ENCODE results near the gene CCT7. TPM values are rescaled to one million over a fixed set of nuclear protein-coding genes. Genes with fewer than 3 reads are reported as not detected.

The CCT7 gene
- total RNA-seq, 1 experiment from 2014 or later = 637 TPM

GRCh38 chr2:73264332-73264606 is 30.2 kb downstream of the CCT7 start:
- H3K27ac ChIP-seq (ENCODE audit: low read depth, low read length) = no peak overlapping the region
- no peak for ATAC-seq

DNA sequence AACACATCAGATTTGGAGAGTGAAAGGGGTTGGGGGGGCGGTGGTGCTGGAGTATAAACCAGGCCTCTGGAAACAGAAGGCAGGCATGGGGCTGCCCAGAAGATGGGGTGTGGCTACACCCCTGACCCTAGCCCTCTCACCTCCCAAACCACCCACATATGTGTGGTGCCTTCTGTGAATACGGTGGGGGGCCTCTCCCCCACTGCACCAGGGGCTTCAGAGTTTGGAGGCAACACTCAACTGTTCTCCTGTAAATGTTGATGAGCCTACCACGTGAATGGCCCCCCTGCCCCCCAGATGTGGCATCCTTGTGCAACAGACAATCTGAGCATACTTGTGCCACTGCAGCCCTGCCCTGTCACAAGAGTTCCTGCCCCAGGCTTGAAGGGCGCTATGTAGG is 30.7 kb downstream of the CCT7 start:
- H3K79me2 ChIP-seq (ENCODE audit: insufficient read depth, low read length) = peaks cover 30% of the 10 kb centered on the region
- H3K4me2 ChIP-seq (ENCODE audit: low read length) = no peak overlapping the region
- POLR2A ChIA-PET = no interaction called here
- H2AFZ ChIP-seq (ENCODE audit: low read depth, low read length, poor library complexity, severe bottlenecking) = no peak overlapping the region
- H3K9ac ChIP-seq (ENCODE audit: low read length) = no peak overlapping the region
- no peak for ATAC-seq
- no peaks in the 10 kb centered on the region for H3K27me3 ChIP-seq (ENCODE audit: insufficient read depth, low read length)
- TF ChIP-seq CTCF (IDR thresholded peaks at IDR 0.05 in 2 of 3, conservative IDR thresholded peaks at IDR 0.05 in 1 of 3; ENCODE audit: borderline replicate concordance in 1 of 3, insufficient read depth in 1 of 3, low read depth in 2 of 3, low read length in 2 of 3) = no peak
- no peak for TF ChIP-seq FOSL1 (IDR thresholded peaks at IDR 0.05; ENCODE audit: low read depth)
- TF ChIP-seq POLR2A (IDR thresholded peaks at IDR 0.05; ENCODE audit: borderline replicate concordance, extremely low read depth, insufficient read depth, insufficient read length) = no peak
- no peak for TF ChIP-seq JUND (IDR thresholded peaks at IDR 0.05)
- H3K4me1 ChIP-seq (ENCODE audit: control insufficient read depth in 1 of 2, insufficient read depth in 2 of 2, low read length in 2 of 2) = peaks cover 8 to 27% of the 10 kb centered on the region in 2 experiments
- no peak overlapping the region for H3K4me3 ChIP-seq (replicated peaks in 1 of 2; ENCODE audit: low read depth in 1 of 2, low read length in 2 of 2)
- CTCF ChIA-PET = no interaction called here
- H4K20me1 ChIP-seq (ENCODE audit: insufficient read depth) = no peaks in the 10 kb centered on the region
- RAD21 ChIA-PET (ENCODE audit: low non-redundant PET in 1 of 2, low total read pairs in 2 of 2, uncharacterized antibody in 2 of 2, unreplicated experiment in 2 of 2) = no interaction called here
- no peaks in the 10 kb centered on the region for H3K9me3 ChIP-seq (ENCODE audit: control insufficient read depth in 1 of 2, insufficient read depth in 1 of 2, low read depth in 1 of 2, low read length in 2 of 2)
- H3K36me3 ChIP-seq (ENCODE audit: control insufficient read depth in 1 of 2, insufficient read depth in 2 of 2, low read length in 2 of 2) = peaks cover 12 to 17% of the 10 kb centered on the region in 2 experiments; a peak in 3 of 4 replicates
- DNase-seq (ENCODE audit: low read depth, low spot score) = no peak
- no peak overlapping the region for H3K27ac ChIP-seq (ENCODE audit: low read depth, low read length)
- H3K9me2 ChIP-seq (ENCODE audit: insufficient read depth) = no peaks in the 10 kb centered on the region
- intact Hi-C loops (cut with micrococcal nuclease) = no loop called here
- no TSS peak for BruUV-seq (replicated peaks)

More at GRCh38 chr2:73264332-73264606, 30.2 kb downstream of the CCT7 start:
- H3K79me2 ChIP-seq (ENCODE audit: insufficient read depth, low read length) = peaks cover 30% of the 10 kb centered on the region
- peaks cover 8 to 24% of the 10 kb centered on the region in 2 experiments for H3K4me1 ChIP-seq (ENCODE audit: control insufficient read depth in 1 of 2, insufficient read depth in 2 of 2, low read length in 2 of 2)
- intact Hi-C loops (cut with micrococcal nuclease) = no loop called here
- H3K4me2 ChIP-seq (ENCODE audit: low read length) = no peak overlapping the region
- H3K9ac ChIP-seq (ENCODE audit: low read length) = no peak overlapping the region
- no peaks in the 10 kb centered on the region for H3K27me3 ChIP-seq (ENCODE audit: insufficient read depth, low read length)
- peaks cover 16 to 22% of the 10 kb centered on the region in 2 experiments; a peak in 3 of 4 replicates for H3K36me3 ChIP-seq (ENCODE audit: control insufficient read depth in 1 of 2, insufficient read depth in 2 of 2, low read length in 2 of 2)
- no peak overlapping the region for H3K4me3 ChIP-seq (replicated peaks in 1 of 2; ENCODE audit: low read depth in 1 of 2, low read length in 2 of 2)
- no TSS peak for BruUV-seq (replicated peaks)
- ChIA-PET RAD21 (ENCODE audit: low non-redundant PET in 1 of 2, low total read pairs in 2 of 2, uncharacterized antibody in 2 of 2, unreplicated experiment in 2 of 2) (no interaction called here), CTCF (no interaction called here), POLR2A (no interaction called here)
- DNase-seq (ENCODE audit: low read depth, low spot score) = no peak
- H4K20me1 ChIP-seq (ENCODE audit: insufficient read depth) = no peaks in the 10 kb centered on the region
- H3K9me2 ChIP-seq (ENCODE audit: insufficient read depth) = no peaks in the 10 kb centered on the region
- no peak for TF ChIP-seq ZNF274 (IDR thresholded peaks at IDR 0.05; ENCODE audit: low read depth, low read length)
- TF ChIP-seq CBX3 (IDR thresholded peaks at IDR 0.05; ENCODE audit: low read depth) = no peak
- TF ChIP-seq CEBPB (IDR thresholded peaks at IDR 0.05; ENCODE audit: low read depth) = no peak
- TF ChIP-seq TCF7L2 (IDR thresholded peaks at IDR 0.05; ENCODE audit: borderline replicate concordance, extremely low read depth, insufficient read depth, insufficient read length) = no peak
- no peak for TF ChIP-seq EZH2phosphoT487 (IDR thresholded peaks at IDR 0.05; ENCODE audit: borderline replicate concordance)
- no peak for TF ChIP-seq EZH2 (IDR thresholded peaks at IDR 0.05)
- H3K9me3 ChIP-seq (ENCODE audit: control insufficient read depth in 1 of 2, insufficient read depth in 1 of 2, low read depth in 1 of 2, low read length in 2 of 2) = no peaks in the 10 kb centered on the region
- no peak overlapping the region for H2AFZ ChIP-seq (ENCODE audit: low read depth, low read length, poor library complexity, severe bottlenecking)

Measured in HCT116 (cell line).